GM06990 (cell line): ENCODE results near the gene NCR2.

ENCODE experiments used
- DNase-seq: peaks from one replicate; pipeline ENCODE4 v3.0.0-alpha.2; 2011; ENCODE audit not compliant: insufficient read length; ENCODE audit errors: extremely low read depth
- H3K27me3 ChIP-seq: replicated peaks from 2 replicates; pipeline ENCODE4 v1.6.0; 2011; ENCODE audit warnings: low read length; ENCODE audit not compliant: control insufficient read depth, insufficient read depth
- H3K36me3 ChIP-seq: 2 replicates; pipeline ENCODE4 v1.5.1; 2011; ENCODE audit warnings: low read length; ENCODE audit not compliant: control insufficient read depth, insufficient read depth
- H3K4me3 ChIP-seq: replicated peaks from 2 replicates; pipeline ENCODE4 v1.5.1; 2011; ENCODE audit warnings: low read depth, mild to moderate bottlenecking, control low read depth, low read length
- TF ChIP-seq, protein P1 (sequence below): IDR thresholded peaks from 2 replicates; pipeline ENCODE4 v1.5.1; 2011; ENCODE audit warnings: low read length, control low read depth, mild to moderate bottlenecking, inconsistent platforms; ENCODE audit not compliant: insufficient read depth, poor library complexity, severe bottlenecking

The NCR2 gene

DNA sequence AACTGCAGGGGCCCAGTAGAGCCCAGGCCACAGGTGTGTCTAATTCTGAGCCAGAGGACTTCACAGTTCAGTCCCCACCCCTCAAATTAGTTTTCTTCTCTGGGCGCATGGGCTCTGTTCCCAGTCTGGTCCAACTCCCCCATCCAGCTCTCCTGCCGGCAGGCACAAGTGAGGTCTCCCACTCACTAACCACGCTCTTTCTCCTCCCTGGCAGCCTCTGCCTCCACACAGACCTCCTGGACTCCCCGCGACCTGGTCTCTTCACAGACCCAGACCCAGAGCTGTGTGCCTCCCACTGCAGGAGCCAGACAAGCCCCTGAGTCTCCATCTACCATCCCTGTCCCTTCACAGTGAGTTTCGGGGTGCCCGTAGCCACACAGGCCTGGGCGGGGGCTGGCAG lies 6.2 kb downstream of the NCR2 start:
- TF ChIP-seq, protein P1, sequence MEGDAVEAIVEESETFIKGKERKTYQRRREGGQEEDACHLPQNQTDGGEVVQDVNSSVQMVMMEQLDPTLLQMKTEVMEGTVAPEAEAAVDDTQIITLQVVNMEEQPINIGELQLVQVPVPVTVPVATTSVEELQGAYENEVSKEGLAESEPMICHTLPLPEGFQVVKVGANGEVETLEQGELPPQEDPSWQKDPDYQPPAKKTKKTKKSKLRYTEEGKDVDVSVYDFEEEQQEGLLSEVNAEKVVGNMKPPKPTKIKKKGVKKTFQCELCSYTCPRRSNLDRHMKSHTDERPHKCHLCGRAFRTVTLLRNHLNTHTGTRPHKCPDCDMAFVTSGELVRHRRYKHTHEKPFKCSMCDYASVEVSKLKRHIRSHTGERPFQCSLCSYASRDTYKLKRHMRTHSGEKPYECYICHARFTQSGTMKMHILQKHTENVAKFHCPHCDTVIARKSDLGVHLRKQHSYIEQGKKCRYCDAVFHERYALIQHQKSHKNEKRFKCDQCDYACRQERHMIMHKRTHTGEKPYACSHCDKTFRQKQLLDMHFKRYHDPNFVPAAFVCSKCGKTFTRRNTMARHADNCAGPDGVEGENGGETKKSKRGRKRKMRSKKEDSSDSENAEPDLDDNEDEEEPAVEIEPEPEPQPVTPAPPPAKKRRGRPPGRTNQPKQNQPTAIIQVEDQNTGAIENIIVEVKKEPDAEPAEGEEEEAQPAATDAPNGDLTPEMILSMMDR, result no peak
- H3K27me3 ChIP-seq, result no peaks in the 10 kb centered on the region
- no peak for DNase-seq
- H3K4me3 ChIP-seq, result no peak overlapping the region
- H3K36me3 ChIP-seq, result no peaks in the 10 kb centered on the region

DNA sequence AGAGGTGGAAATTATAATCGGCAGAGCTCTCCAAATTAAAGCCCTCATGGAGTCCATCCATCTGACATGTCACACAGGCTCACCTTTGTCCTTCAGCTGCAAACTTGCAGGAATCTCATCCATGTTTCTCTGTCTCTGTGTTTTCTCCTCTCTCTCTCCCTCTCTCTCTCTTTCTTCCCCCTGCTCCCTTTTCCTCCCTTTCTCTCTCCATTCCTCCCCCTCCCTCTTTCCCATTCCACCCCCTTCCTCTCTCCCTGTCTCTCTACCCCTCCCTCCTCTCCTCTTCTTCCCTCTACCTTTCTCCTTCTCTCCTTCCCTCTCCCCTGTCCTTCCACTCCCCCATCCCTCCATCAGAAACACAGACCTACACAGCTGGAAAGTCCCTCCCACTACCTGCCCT lies 6.8 kb downstream of the NCR2 start:
- no peak for DNase-seq
- Histone ChIP-seq H3K27me3 (no peaks in the 10 kb centered on the region), H3K36me3 (no peaks in the 10 kb centered on the region), H3K4me3 (no peak overlapping the region)
- TF ChIP-seq, protein P1, result no peak

DNA sequence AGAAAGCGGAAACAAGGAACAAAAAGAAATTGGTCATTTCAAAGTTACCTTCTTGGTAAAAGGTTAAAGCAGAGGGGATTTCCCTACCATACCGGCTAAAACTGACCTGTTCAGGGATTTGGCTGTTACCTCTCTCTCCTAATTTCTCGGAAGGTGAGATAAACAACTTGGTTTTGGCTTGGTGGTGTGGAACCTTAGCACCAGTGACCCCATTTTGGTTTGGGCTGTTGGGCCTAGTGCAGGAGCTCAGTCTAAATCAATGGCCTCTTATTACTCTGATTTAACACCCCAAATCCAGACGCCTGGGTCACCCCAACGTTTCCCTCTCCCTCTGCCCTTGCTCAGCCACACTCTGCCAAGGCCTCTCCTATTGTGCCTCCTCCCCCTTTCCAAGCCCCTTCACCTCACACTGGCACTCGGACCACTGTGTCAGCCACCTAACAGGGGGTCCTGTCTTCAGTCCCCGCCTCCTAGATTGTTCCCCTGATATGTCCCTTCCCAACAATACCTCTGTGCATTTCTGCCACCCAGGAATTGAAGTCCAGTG lies 8.3 kb downstream of the NCR2 start:
- Histone ChIP-seq H3K27me3 (no peaks in the 10 kb centered on the region), H3K4me3 (no peak overlapping the region), H3K36me3 (no peaks in the 10 kb centered on the region)
- TF ChIP-seq, protein P1, result no peak
- no peak for DNase-seq

DNA sequence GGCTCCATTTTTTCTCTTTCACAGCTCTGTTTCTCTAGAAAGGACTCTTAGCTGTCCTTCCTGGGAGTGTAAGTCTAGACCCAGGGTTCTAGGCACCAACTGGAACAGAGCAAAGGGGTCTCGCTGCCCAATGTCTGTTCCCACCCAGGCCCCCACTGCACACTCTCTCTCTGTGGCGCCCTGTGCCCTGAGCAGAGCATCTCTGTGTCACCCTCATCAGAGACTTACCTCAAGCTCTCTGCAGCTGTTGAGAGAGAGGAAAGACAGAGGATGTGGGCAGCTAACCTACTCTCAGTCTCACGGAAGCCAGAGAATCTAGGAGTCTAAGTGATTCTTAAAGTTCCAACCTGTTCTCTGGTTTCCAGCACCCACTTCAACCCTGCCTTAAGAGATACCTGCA lies 9.5 kb downstream of the NCR2 start:
- H3K4me3 ChIP-seq, result no peak overlapping the region
- H3K36me3 ChIP-seq, result no peaks in the 10 kb centered on the region
- no peaks in the 10 kb centered on the region for H3K27me3 ChIP-seq
- TF ChIP-seq, protein P1, result no peak
- DNase-seq, result peak; percentile 33

- TF ChIP-seq, protein P1, result no peak
- H3K27me3 ChIP-seq, result no peaks in the 10 kb centered on the region
- no peaks in the 10 kb centered on the region for H3K36me3 ChIP-seq
- no peak for DNase-seq
- no peak overlapping the region for H3K4me3 ChIP-seq
Measured at GRCh38 chr6:41345901-41346300, 10.5 kb downstream of the NCR2 start.

- Histone ChIP-seq H3K36me3 (no peaks in the 10 kb centered on the region), H3K4me3 (no peak overlapping the region), H3K27me3 (no peaks in the 10 kb centered on the region)
- TF ChIP-seq, protein P1, result no peak
- no peak for DNase-seq
Measured at GRCh38 chr6:41346441-41346840, 11.0 kb downstream of the NCR2 start.
